HL-60 (cell line): ENCODE data around the gene SERPINB1.

Experiments used
- DNase-seq, 2 experiments: peaks; one replicate each; pipeline ENCODE4 v3.0.0-alpha.2; 2010 to 2020; ENCODE audit warnings: low read depth in 1 of 2, low spot score in 1 of 2
- H3K27ac ChIP-seq: fragments of 250-450 bp; sonication (Bioruptor Pico); replicated peaks from 2 replicates; pipeline ENCODE4 v1.5.1; 2020; ENCODE audit warnings: mild to moderate bottlenecking, moderate library complexity
- H3K27me3 ChIP-seq: fragments of 250-450 bp; sonication (Bioruptor Pico); 2 replicates; pipeline ENCODE4 v1.5.1; 2021; ENCODE audit warnings: mild to moderate bottlenecking, moderate library complexity; ENCODE audit not compliant: insufficient read depth, poor library complexity, severe bottlenecking
- H3K4me3 ChIP-seq: replicated peaks from 2 replicates; pipeline ENCODE4 v1.5.1; 2011; ENCODE audit warnings: mild to moderate bottlenecking, control low read depth, low read length; ENCODE audit not compliant: insufficient read depth
- CTCF ChIP-seq: IDR thresholded peaks from one replicate; pipeline ENCODE4 v1.5.1; 2011; ENCODE audit warnings: low read length, control low read depth, inconsistent platforms; ENCODE audit not compliant: insufficient read depth
- GABPA ChIP-seq: IDR thresholded peaks from 2 replicates; pipeline ENCODE4 v1.6.1; 2012; ENCODE audit warnings: low read depth
- POLR2AphosphoS5 ChIP-seq: IDR thresholded peaks from 2 replicates; pipeline ENCODE4 v1.6.1; 2012; ENCODE audit warnings: low read depth
- SPI1 ChIP-seq: IDR thresholded peaks from 2 replicates; pipeline ENCODE4 v1.6.1; 2012; ENCODE audit warnings: low read depth, mild to moderate bottlenecking, borderline replicate concordance
- TF ChIP-seq, protein P1 (sequence below): IDR thresholded peaks from 2 replicates; pipeline ENCODE4 v1.6.1; 2012; ENCODE audit warnings: low read depth; ENCODE audit not compliant: insufficient replicate concordance

The SERPINB1 gene

DNA sequence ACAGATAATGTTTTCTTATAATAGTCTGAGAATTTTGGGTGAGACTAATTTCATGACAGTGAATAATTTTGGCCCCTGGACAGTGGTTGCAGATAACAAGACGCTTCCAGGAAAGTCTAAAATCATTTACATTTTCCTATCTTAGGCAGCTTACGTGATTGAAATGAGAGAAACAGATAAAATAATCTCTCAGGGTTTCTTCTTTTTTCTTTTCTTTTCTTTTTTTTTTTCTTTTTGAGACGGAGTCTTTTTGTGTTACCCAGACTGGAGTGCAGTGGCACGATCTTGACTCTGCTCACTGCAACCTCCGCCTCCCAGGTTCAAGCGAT, 4.2 kb upstream of the SERPINB1 start:
- no peak overlapping the region for H3K27ac ChIP-seq
- no peak for TF ChIP-seq POLR2AphosphoS5
- H3K4me3 ChIP-seq, result no peak overlapping the region
- no peak for DNase-seq
- no peaks in the 10 kb centered on the region for H3K27me3 ChIP-seq

GRCh38 chr6:2844008-2844407, 2.3 kb upstream of the SERPINB1 start:
- Histone ChIP-seq H3K4me3 (no peak overlapping the region), H3K27me3 (no peaks in the 10 kb centered on the region)

GRCh38 chr6:2843138-2843740, 1.6 kb upstream of the SERPINB1 start:
- TF ChIP-seq, protein P1, sequence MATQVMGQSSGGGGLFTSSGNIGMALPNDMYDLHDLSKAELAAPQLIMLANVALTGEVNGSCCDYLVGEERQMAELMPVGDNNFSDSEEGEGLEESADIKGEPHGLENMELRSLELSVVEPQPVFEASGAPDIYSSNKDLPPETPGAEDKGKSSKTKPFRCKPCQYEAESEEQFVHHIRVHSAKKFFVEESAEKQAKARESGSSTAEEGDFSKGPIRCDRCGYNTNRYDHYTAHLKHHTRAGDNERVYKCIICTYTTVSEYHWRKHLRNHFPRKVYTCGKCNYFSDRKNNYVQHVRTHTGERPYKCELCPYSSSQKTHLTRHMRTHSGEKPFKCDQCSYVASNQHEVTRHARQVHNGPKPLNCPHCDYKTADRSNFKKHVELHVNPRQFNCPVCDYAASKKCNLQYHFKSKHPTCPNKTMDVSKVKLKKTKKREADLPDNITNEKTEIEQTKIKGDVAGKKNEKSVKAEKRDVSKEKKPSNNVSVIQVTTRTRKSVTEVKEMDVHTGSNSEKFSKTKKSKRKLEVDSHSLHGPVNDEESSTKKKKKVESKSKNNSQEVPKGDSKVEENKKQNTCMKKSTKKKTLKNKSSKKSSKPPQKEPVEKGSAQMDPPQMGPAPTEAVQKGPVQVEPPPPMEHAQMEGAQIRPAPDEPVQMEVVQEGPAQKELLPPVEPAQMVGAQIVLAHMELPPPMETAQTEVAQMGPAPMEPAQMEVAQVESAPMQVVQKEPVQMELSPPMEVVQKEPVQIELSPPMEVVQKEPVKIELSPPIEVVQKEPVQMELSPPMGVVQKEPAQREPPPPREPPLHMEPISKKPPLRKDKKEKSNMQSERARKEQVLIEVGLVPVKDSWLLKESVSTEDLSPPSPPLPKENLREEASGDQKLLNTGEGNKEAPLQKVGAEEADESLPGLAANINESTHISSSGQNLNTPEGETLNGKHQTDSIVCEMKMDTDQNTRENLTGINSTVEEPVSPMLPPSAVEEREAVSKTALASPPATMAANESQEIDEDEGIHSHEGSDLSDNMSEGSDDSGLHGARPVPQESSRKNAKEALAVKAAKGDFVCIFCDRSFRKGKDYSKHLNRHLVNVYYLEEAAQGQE, result no peak
- TF ChIP-seq GABPA, result no peak
- TF ChIP-seq CTCF, result no peak
- TF ChIP-seq POLR2AphosphoS5, result no peak
- TF ChIP-seq SPI1, result no peak
- H3K4me3 ChIP-seq, result no peak overlapping the region
- no peak for DNase-seq
- H3K27me3 ChIP-seq, result no peaks in the 10 kb centered on the region
- no peak overlapping the region for H3K27ac ChIP-seq

More at GRCh38 chr6:2844008-2844407, 2.3 kb upstream of the SERPINB1 start:
- DNase-seq, result no peak
- TF ChIP-seq GABPA, result no peak
- TF ChIP-seq CTCF, result no peak
- TF ChIP-seq, protein P1, result no peak
- TF ChIP-seq SPI1, result no peak
- no peak for TF ChIP-seq POLR2AphosphoS5
- no peak overlapping the region for H3K27ac ChIP-seq

- H3K27me3 ChIP-seq, result no peaks in the 10 kb centered on the region
- peak overlapping the region; percentile 90 for H3K27ac ChIP-seq
- DNase-seq, result no peak
- peak overlapping the region; percentile 67 for H3K4me3 ChIP-seq
- TF ChIP-seq, protein P1, result no peak
- no peak for TF ChIP-seq SPI1
Observed at GRCh38 chr6:2842139-2842552, 483 bp upstream of the SERPINB1 start.
